K562 (cell line): ENCODE data around the gene ERICH6.

Experiments used
- CUX1 ChIP-seq: fragments of 200-800 bp; sonication (Bioruptor generic); IDR thresholded peaks from 2 replicates; pipeline ENCODE4 v1.6.1; 2016; ENCODE audit warnings: missing genetic modification characterization, missing compliant biosample characterization
- HEY1 ChIP-seq: fragments of 250-450 bp; sonication (Bioruptor Pico); IDR thresholded peaks from 2 replicates; pipeline ENCODE4 v1.5.0; 2020; ENCODE audit warnings: mild to moderate bottlenecking, moderate library complexity, borderline replicate concordance
- IRF9 ChIP-seq: fragments of 450-650 bp; IDR thresholded peaks from 2 replicates; pipeline ENCODE4 v1.6.1; 2016; ENCODE audit warnings: missing biosample characterization, missing genetic modification characterization
- NFXL1 ChIP-seq: fragments of 450-650 bp; formaldehyde crosslinking; IDR thresholded peaks from 2 replicates; pipeline ENCODE4 v1.4.0; 2021; ENCODE audit warnings: mild to moderate bottlenecking
- POLR2AphosphoS5 ChIP-seq: IDR thresholded peaks from 2 replicates; pipeline ENCODE4 v1.6.1; 2011; ENCODE audit warnings: mild to moderate bottlenecking, low read depth, low read length, moderate library complexity; ENCODE audit not compliant: control insufficient read depth, insufficient read depth
- PPARD ChIP-seq: fragments of 250-450 bp; sonication (Bioruptor Pico); IDR thresholded peaks from 2 replicates; pipeline ENCODE4 v1.8.0; 2022; ENCODE audit warnings: inconsistent platforms, mild to moderate bottlenecking, moderate library complexity
- PTRF ChIP-seq: fragments of 450-650 bp; IDR thresholded peaks from 2 replicates; pipeline ENCODE4 v1.6.1; 2016; ENCODE audit warnings: mild to moderate bottlenecking, missing genetic modification characterization, missing compliant biosample characterization
- RFX5 ChIP-seq: IDR thresholded peaks from 2 replicates; pipeline ENCODE4 v1.6.1; 2011; ENCODE audit warnings: low read depth, mild to moderate bottlenecking, improper control_type of control experiment, low read length

- TF ChIP-seq HEY1 (no peak), NFXL1 (CRISPR knock-in tag) (no peak), PPARD (CRISPR knock-in tag) (no peak), CUX1 (CRISPR knock-in tag) (no peak), IRF9 (tag) (no peak), POLR2AphosphoS5 (peak; percentile 33; the same call in 1 of the 2 replicates), PTRF (tag) (no peak), RFX5 (no peak)
These were observed 16.1 kb downstream of the ERICH6 start for GRCh38 chr3:150687613-150688012.
